NT2/D1 (cell line): ENCODE data around the gene RIMKLA.

Source experiments
- YY1 ChIP-seq: IDR thresholded peaks from 2 replicates; pipeline ENCODE4 v1.6.1; 2011; ENCODE audit not compliant: insufficient read length, insufficient read depth
- ZNF274 ChIP-seq: IDR thresholded peaks from 2 replicates; pipeline ENCODE4 v1.6.1; 2011; ENCODE audit warnings: mild to moderate bottlenecking, low read depth, low read length

GRCh38 chr1:42332877-42333276 lies 47.7 kb upstream of the RIMKLA start:
- no peak for TF ChIP-seq ZNF274
- TF ChIP-seq YY1 = no peak
